ENCODE results near the gene CYTH4.
"Not testable (repeated sequence)": the region's sequence is repeated elsewhere in the genome, so short reads cannot be mapped to it uniquely, and the experiment has no call there.

Gene CYTH4

GRCh38 chr22:37310075-37310606 lies 27.8 kb downstream of the CYTH4 start:
- no peak for DNase-seq (ENCODE audit: low read depth, low spot score)

GRCh38 chr22:37310815-37311595 lies 28.7 kb downstream of the CYTH4 start:
- no peak for DNase-seq (ENCODE audit: low read depth, low spot score)

GRCh38 chr22:37311761-37312312 lies 29.5 kb downstream of the CYTH4 start:
- no peak for DNase-seq (ENCODE audit: low read depth, low spot score)

GRCh38 chr22:37312549-37313183 lies 30.4 kb downstream of the CYTH4 start:
- no peak for DNase-seq (ENCODE audit: low read depth, low spot score)

GRCh38 chr22:37313376-37314314 lies 31.3 kb downstream of the CYTH4 start:
- DNase-seq (ENCODE audit: low read depth, low spot score) = no peak

GRCh38 chr22:37314315-37315074 lies 32.2 kb downstream of the CYTH4 start:
- no peak for DNase-seq (ENCODE audit: low read depth, low spot score)

GRCh38 chr22:37316405-37316804 lies 34.1 kb downstream of the CYTH4 start:
- DNase-seq (ENCODE audit: low read depth, low spot score) = no peak

- peak; percentile 47 for DNase-seq (ENCODE audit: low read depth, low spot score)
These were observed 34.6 kb downstream of the CYTH4 start for GRCh38 chr22:37316875-37317371.

- no peak for DNase-seq (ENCODE audit: low read depth, low spot score)
These were observed 35.4 kb downstream of the CYTH4 start for GRCh38 chr22:37317698-37318210.

- DNase-seq (ENCODE audit: low read depth, low spot score) = no peak
These were observed 36.2 kb downstream of the CYTH4 start for GRCh38 chr22:37318364-37319109.

GRCh38 chr22:37319469-37319868 lies 37.2 kb downstream of the CYTH4 start:
- no peak for DNase-seq (ENCODE audit: low read depth, low spot score)

- no peak for DNase-seq (ENCODE audit: low read depth, low spot score)
These were observed 38.7 kb downstream of the CYTH4 start for GRCh38 chr22:37320726-37321677.

- no peak for DNase-seq (ENCODE audit: low read depth, low spot score)
These were observed 42.2 kb downstream of the CYTH4 start for GRCh38 chr22:37324340-37325038.

- no peak for DNase-seq (ENCODE audit: low read depth, low spot score)
These were observed 42.7 kb downstream of the CYTH4 start for GRCh38 chr22:37325039-37325395.

GRCh38 chr22:37326726-37327125 lies 44.4 kb downstream of the CYTH4 start:
- DNase-seq (ENCODE audit: low read depth, low spot score) = no peak

GRCh38 chr22:37328017-37328416 lies 45.7 kb downstream of the CYTH4 start:
- DNase-seq (ENCODE audit: low read depth, low spot score) = no peak

GRCh38 chr22:37328538-37329237 lies 46.4 kb downstream of the CYTH4 start:
- not testable (repeated sequence) for DNase-seq (ENCODE audit: low read depth, low spot score)
